ENCODE data around the gene KCNJ3.

GRCh38 chr2:154713675-154714074 lies 15.2 kb downstream of the KCNJ3 start:
- TF ChIP-seq, protein P1, sequence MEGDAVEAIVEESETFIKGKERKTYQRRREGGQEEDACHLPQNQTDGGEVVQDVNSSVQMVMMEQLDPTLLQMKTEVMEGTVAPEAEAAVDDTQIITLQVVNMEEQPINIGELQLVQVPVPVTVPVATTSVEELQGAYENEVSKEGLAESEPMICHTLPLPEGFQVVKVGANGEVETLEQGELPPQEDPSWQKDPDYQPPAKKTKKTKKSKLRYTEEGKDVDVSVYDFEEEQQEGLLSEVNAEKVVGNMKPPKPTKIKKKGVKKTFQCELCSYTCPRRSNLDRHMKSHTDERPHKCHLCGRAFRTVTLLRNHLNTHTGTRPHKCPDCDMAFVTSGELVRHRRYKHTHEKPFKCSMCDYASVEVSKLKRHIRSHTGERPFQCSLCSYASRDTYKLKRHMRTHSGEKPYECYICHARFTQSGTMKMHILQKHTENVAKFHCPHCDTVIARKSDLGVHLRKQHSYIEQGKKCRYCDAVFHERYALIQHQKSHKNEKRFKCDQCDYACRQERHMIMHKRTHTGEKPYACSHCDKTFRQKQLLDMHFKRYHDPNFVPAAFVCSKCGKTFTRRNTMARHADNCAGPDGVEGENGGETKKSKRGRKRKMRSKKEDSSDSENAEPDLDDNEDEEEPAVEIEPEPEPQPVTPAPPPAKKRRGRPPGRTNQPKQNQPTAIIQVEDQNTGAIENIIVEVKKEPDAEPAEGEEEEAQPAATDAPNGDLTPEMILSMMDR (IDR thresholded peaks at IDR 0.05) = no peak
- TF ChIP-seq POLR2A (IDR thresholded peaks at IDR 0.05) (no peak), EP300 (IDR thresholded peaks at IDR 0.05) (no peak), POLR2AphosphoS5 (IDR thresholded peaks at IDR 0.05) (no peak)
